H1 (cell line): ENCODE results near the gene EPSTI1.

Experiments used
- CTCF ChIP-seq, 3 experiments: IDR thresholded peaks; 1 replicate in 2 of 3; 2 replicates in 1 of 3; pipeline versions ENCODE4 v1.5.1 to v1.6.1; 2011; ENCODE audit warnings: low read length in 3 of 3, mild to moderate bottlenecking in 3 of 3, inconsistent platforms in 2 of 3, low read depth in 1 of 3, moderate library complexity in 1 of 3; ENCODE audit not compliant: insufficient read depth in 1 of 3; ENCODE audit errors: control extremely low read depth in 1 of 3
- E2F6 ChIP-seq: IDR thresholded peaks from 2 replicates; pipeline ENCODE4 v1.6.1; 2012; ENCODE audit warnings: inconsistent platforms
- EP300 ChIP-seq, 2 experiments: IDR thresholded peaks; 1 replicate in 1 of 2; 2 replicates in 1 of 2; pipeline ENCODE4 v1.6.1; 2011 to 2012; ENCODE audit warnings: low read depth in 2 of 2, low read length in 2 of 2, mild to moderate bottlenecking in 2 of 2, borderline replicate concordance in 1 of 2, inconsistent platforms in 1 of 2, moderate library complexity in 1 of 2
- GABPA ChIP-seq: IDR thresholded peaks from 2 replicates; pipeline ENCODE4 v1.6.1; 2011; ENCODE audit warnings: mild to moderate bottlenecking, low read length, moderate library complexity, borderline replicate concordance; ENCODE audit not compliant: insufficient read depth
- JUN ChIP-seq: IDR thresholded peaks from 2 replicates; pipeline ENCODE4 v1.6.1; 2011; ENCODE audit warnings: low read depth, mild to moderate bottlenecking, improper control_type of control experiment, low read length
- PHF8 ChIP-seq: fragments of 200-600 bp; sonication (generic); conservative IDR thresholded peaks from 2 replicates; pipeline ENCODE4 v1.7.1; 2012; ENCODE audit warnings: low read depth, mild to moderate bottlenecking, inconsistent platforms, low read length, moderate library complexity
- POLR2A ChIP-seq, 2 experiments: IDR thresholded peaks; 1 replicate in 1 of 2; 2 replicates in 1 of 2; pipeline ENCODE4 v1.6.1; 2011; ENCODE audit warnings: low read depth in 2 of 2, low read length in 2 of 2, mild to moderate bottlenecking in 2 of 2; ENCODE audit errors: control extremely low read depth in 1 of 2
- RAD21 ChIP-seq, 2 experiments: IDR thresholded peaks in 1 of 2; conservative IDR thresholded peaks in 1 of 2; 2 replicates each; pipeline ENCODE4 v1.6.1; 2011; ENCODE audit warnings: low read depth in 2 of 2, low read length in 2 of 2, improper control_type of control experiment in 1 of 2, inconsistent platforms in 1 of 2, mild to moderate bottlenecking in 1 of 2, moderate library complexity in 1 of 2
- RXRA ChIP-seq: IDR thresholded peaks from 2 replicates; pipeline ENCODE4 v1.6.1; 2011; ENCODE audit warnings: low read depth, mild to moderate bottlenecking, low read length, moderate library complexity; ENCODE audit not compliant: insufficient read depth
- TAF1 ChIP-seq: IDR thresholded peaks from 2 replicates; pipeline ENCODE4 v1.6.1; 2011; ENCODE audit warnings: mild to moderate bottlenecking, low read depth, low read length

GRCh38 chr13:42925626-42926025 lies 66.4 kb downstream of the EPSTI1 start:
- no peak for TF ChIP-seq GABPA
- TF ChIP-seq RXRA = no peak
- TF ChIP-seq CTCF (IDR thresholded peaks at IDR 0.05; ENCODE audit: control extremely low read depth in 1 of 3, insufficient read depth in 1 of 3, low read depth in 1 of 3, low read length in 3 of 3) = no peak
- no peak for TF ChIP-seq PHF8
- TF ChIP-seq POLR2A (IDR thresholded peaks at IDR 0.05; ENCODE audit: control extremely low read depth in 1 of 2, low read depth in 2 of 2, low read length in 2 of 2) = no peak
- no peak for TF ChIP-seq RAD21 (IDR thresholded peaks at IDR 0.05 in 1 of 2, conservative IDR thresholded peaks at IDR 0.05 in 1 of 2; ENCODE audit: low read depth in 2 of 2, low read length in 2 of 2)
- no peak for TF ChIP-seq E2F6
- TF ChIP-seq TAF1 = no peak
- no peak for TF ChIP-seq JUN
- TF ChIP-seq EP300 (IDR thresholded peaks at IDR 0.05; ENCODE audit: borderline replicate concordance in 1 of 2, low read depth in 2 of 2, low read length in 2 of 2) = no peak
